HG03378 (cell line): ENCODE measurements around the gene YJEFN3.
A peak's percentile ranks its signal among the peaks of the same experiment; 100 is the strongest.

Experiments used
- ATAC-seq: cut with Tn5 transposase; IDR thresholded peaks from one replicate; pipeline ENCODE4 v1.9.1; 2021; ENCODE audit warnings: mild to moderate bottlenecking, moderate library complexity; ENCODE audit not compliant: unreplicated experiment

Gene YJEFN3

DNA sequence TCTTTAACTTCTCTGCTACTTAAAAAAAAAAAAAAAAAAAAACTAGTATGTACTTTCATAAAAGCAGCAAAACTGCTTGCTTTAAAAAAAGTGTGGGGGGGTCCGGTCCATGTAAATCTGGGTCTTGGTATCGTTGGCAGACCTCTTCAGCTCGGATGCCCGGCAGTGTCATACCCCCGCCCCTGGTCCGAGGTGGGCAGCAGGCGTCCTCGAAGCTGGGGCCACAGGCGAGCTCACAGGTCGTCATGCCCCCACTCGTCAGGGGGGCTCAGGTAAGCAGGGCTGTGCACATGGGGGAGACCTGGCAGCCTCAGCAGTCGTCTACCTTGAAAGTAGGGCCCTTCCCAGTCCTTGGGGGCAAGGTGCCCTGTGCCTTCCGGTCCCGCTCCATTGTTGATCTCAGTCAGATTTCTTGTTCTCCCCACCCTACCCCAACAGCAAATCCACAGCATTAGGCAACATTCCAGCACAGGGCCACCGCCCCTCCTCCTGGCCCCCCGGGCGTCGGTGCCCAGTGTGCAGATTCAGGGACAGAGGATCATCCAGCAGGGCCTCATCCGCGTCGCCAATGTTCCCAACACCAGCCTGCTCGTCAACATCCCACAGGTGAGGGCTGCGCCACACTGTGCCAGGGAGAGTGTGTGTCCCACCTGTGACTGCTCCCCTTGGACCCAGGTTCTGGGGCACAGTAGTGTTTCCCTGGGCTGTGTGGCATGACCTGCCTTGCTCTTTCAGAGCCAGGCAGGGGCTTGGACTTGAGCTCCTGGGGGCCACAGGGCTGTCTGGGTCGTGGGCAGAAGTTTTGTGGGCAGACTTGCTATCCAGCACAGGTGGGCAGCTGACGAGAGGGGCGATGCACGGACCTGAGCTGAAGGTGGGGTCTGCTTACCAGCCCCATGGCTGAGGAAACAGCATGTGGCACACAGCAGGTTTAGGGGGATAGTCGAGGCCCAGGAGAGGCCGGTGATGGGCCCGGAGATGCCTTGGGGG is 32.8 kb upstream of the YJEFN3 start:
- no peak for ATAC-seq

DNA sequence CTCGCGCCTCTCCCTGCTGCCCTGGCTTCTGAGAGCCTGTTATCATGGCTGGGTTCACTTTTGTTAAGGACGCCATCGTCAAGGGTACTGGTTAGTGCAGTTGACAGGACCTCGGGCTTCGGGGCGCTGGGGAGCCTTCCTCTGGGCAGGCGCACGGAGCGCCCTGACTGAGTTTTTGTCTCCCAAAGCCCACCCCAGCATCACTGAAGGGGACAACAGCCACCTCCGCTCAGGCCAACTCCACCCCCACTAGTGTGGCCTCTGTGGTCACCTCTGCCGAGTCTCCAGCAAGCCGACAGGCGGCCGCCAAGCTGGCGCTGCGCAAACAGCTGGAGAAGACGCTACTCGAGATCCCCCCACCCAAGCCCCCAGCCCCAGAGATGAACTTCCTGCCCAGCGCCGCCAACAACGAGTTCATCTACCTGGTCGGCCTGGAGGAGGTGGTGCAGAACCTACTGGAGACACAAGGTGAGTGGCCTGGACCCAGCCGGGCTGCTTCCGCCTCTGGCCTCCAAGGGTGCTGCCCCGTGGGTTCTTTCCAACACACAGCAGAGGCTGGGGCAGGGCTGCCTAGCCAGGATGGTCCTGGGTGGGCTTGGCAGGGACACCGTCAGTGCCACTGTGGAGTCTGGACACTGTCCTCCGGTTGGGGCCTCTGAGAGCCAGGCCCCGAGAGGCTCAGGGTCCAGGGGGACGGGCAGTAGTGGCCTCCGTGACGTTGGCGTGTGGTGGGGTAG is 30.3 kb upstream of the YJEFN3 start:
- no peak for ATAC-seq

DNA sequence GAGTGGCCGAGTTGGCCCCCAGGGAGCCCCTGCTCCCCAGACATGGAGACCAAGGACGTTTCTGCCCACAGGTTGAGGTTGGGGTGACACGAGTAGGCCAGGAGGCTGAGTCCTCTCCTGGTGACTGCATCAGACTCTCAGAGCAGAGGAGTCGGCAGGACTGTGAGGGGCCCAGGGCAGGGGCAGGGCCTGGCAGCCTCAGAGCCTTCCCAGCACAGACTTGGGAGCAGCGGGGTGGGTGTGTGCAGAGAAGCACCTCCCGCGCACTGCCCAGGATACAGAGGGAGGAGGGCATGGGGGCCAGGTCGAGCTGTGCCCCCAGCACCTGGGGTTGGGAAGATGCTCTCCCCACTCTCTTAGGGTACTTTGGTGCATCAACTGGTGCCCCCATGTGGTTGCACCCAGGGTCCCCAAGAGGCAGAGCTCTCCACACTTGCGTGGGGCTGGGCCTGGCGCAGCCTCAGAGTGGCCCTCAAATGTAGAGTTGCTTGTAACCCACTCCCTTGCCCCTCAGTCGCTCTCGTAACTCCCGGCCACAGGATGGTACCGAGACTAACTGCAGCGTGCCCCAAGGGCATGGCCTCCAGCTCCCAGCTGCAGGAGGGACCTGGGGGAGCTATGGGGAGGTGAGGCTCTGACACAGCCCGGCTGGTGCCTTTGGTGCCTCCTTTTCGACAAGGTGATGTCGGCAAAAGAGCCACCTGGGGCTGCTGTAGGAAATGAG is 29.3 kb upstream of the YJEFN3 start:
- no peak for ATAC-seq

DNA sequence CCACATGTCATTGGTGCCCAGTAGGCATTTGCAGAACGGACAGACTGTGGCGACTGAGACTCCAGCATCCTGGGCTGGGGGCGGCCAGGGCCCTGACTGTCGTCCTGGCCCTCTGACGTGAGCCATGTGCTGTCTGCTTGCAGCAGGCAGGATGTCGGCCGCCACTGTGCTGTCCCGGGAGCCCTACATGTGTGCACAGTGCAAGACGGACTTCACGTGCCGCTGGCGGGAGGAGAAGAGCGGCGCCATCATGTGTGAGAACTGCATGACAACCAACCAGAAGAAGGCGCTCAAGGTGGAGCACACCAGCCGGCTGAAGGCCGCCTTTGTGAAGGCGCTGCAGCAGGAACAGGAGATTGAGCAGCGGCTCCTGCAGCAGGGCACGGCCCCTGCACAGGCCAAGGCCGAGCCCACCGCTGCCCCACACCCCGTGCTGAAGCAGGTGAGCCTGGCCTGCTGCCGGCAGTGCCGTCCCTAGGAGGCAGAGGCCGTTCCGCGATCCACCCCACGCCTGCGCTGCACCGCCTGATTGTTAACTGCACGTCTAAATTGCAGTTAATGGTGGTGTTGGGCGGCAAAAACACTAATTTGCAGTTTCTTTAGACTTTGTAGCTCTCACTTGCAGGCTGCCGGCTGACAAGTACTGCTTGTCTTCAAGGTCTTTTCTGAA is 27.6 kb upstream of the YJEFN3 start:
- no peak for ATAC-seq

DNA sequence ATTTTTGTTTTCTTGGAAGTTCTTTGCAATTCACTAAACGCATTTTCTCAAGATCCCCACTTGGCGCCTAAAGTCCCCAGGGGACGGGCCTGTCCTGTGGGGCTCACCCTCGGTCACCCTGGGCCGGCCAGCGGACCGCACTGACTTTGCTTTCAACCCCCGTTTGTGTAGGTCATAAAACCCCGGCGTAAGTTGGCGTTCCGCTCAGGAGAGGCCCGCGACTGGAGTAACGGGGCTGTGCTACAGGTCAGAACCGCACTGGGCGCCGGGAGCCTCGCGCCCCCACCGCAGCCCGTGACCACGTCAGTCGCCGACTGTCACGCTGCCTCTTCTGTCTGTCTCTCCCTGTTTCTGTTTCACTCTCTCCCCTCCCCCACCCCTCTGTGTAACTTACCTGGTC is 26.9 kb upstream of the YJEFN3 start:
- ATAC-seq = no peak

DNA sequence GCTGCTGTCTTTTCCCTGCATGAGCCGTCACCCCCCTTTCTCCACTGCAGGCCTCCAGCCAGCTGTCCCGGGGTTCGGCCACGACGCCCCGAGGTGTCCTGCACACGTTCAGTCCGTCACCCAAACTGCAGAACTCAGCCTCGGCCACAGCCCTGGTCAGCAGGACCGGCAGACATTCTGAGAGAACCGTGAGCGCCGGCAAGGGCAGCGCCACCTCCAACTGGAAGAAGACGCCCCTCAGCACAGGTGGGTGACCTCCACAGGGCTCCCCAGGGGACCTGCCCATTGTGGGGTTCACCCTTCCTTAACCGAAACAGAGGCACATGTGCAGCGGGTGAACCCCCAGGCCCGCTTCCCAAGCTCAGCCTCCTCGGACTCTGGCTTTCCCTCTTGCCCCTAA is 26.4 kb upstream of the YJEFN3 start:
- ATAC-seq = no peak

DNA sequence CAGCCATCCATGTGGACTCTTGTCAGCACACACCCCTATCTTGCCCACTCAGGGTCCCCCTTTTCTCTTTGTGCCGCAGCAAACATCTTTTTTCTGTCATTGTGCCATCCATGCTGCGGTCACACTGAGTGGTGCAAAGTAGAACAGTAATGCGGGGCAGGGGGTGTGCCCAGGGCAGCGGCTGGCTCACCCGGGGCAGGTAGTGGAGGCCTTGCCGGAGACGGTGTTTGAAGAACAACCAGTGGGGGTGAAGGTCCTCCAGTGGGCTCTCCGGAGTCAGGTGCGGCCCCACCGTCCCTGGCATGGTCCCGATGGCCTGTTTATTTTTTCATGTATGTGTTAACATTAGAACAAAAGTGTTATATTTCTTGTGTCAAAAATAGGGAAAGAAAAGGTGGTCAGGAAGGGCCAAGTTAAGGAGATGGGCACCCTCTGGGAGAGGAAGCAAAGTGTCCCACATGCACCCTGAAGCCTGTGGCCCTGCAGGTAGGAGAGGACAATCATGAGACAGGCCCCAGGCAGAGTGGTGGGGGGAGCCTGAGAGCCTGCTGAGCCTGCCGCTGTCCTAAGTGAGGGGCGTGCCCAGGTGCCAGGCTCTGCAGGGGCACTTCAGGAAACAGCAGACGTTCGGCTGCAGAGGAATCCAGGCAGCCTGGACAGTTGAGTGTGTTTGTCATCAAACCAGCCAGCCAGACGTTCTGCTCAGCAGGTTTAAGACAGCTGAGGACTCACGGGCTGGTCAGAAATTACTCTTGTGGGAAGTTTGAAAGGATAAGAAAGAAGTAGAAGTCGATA is 25.7 kb upstream of the YJEFN3 start:
- no peak for ATAC-seq

DNA sequence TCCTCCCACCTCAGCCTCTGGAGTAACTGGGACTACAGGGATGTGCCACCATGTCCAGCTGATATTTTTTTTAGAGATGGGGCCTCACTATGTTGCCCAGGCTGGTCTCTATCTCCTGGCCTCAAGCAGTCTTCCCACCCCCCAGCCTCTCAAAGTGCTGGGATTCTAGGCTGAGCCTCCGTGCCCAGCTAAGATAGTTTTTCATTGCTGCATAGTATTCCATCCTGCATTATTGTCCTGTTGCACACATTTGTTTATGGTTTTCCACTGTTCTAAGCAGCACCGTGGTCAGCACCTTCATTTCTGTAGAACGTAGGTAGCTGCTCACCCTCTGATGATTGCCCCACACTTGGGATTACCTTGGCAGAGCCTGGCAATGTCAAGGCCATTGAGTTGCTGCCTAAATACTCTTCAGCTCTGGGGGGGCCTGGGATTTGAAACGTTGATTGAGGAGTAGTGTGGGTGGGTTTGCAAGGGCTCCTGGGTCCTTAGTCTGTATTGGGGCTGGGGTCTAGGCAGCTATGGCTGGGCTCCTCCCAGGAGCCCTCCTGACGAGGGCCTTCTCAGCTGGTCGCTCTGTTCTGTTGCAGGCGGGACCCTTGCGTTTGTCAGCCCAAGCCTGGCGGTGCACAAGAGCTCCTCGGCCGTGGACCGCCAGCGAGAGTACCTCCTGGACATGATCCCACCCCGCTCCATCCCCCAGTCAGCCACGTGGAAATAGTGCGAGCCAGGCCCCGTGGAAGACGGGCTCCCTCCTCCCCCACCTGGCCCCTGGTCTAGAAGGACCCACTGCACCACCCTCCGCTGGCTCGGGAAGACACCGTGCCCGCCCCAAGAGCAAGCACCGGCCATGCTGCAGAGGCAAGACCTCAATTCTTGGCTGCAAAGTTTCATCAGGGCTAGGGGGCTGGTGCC is 23.7 kb upstream of the YJEFN3 start:
- no peak for ATAC-seq

DNA sequence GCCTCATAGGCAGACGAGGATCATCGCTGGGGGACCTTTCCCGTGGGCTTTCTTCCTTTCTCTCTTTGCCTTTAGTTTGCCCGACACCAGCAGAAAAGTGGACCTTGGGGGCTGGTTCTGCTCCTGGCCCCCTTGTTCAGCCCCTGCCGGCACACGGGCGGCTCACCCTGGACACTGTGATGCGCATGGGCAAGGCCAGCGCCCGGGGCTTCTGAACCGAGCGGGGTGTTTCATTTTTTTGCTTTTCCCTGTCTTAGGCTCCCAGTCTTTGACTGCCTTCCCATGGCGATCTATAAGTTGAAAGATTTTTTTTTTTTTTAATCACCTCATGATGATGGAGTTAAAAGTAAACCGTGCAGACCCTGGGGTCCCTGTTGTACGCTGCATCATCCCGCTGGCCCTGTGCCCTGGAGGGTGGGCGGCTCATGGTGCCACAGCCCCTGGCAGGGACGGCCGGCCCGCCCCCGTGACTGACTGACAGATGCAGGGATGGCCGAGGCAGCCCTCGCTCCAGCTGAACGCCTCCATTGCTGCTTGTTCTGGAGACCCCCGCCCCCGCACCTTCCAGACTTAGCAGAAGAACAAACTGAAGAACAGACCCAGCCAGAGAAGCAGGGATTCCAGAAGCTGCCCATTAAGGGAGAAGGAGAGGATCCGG is 22.9 kb upstream of the YJEFN3 start:
- no peak for ATAC-seq

DNA sequence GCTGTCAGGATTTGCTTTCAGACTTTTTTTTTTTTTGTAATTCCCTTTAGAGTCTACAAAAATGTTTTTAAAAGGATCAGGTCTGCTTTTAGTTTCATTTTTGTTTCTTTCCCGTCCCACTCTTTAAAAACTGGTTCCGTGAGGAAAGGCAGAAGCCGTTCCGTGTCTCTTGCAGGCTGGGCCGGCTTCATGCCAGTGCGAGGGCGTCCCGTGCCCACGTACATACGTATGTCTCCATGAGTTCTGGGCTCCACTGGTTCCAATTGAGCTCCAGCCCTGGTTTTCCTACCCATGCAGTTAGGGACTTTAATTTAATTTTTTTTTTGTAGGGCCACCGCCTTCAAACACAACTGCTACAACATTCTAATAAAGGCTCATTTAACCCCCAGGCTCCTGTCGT is 22.1 kb upstream of the YJEFN3 start:
- no peak for ATAC-seq

DNA sequence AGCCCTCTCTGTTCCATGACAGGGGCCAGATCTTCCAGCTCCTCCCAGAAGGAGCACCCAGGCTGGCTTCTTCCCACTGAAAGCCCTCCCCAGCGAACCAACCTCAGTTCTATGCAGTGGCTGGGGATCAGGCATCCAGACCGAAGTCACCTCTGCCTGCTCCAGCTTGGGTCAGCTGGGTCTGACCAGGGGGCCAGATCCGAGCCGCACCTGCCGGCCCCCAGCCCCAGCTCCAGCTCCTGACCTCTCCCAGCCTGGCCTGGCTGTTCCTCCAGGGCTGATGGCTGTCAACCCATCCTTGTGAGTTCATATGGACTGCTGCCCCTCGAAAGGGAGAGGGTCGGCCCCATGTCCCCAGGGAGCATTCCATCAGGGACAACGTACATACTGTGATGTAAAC is 21.4 kb upstream of the YJEFN3 start:
- ATAC-seq = no peak

DNA sequence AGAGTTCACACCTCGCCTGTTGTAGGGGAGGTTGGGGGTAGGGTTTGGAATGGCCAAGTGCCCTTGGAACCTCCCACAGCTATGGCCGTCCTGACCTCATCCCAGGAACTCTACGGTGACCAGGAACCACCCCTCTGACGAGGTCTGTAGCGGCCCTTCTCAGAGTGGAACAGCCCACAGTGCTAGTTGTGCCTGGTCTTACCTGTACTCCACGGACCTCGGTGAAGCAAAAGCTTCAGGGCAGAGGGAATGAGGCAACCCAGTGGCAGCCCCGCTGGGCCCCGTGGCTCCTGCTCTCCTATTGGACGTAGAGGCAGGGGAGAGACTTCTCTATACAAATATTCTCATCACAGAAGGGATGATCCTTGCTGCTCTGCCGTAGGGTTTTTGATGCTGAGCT is 20.5 kb upstream of the YJEFN3 start:
- no peak for ATAC-seq

DNA sequence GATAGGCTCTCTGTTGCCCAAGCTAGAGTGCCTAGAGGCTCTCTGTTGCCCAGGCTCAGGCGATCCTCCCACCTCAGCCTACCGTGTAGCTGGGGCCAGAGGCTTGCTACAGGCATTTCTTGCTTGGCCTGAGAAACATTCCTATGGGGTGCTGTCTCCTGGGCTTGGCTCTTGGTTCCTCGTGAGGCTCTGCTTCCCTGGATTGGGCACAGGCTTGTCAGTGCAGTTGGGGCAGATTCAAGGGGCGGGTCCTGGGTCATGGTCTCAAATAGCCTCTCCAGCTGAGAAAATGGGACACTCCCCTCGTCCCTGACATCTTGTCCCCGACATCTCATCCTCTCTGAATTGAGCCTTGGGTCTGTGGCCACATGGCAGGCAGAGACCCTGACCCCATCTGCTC is 18.3 kb upstream of the YJEFN3 start:
- ATAC-seq = no peak

DNA sequence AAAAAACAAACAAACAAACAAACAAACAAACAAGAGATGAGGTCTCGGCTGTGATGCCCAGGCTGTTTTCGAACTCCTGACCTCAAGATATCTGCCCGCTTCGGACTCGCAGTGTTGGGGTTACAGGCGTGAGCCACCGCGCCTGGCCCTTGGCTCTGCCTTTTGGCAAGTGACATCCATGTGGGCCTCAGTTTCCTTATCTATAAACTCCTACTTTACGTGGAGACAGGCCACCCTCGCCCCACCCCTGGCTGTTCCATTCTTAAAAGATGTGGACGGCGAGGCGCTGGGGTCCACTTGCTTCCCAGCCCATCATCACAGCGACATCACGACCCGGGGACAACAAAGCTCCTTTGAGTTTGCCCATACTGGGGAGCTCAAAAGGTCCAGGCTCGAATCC is 15.0 kb upstream of the YJEFN3 start:
- ATAC-seq = no peak

DNA sequence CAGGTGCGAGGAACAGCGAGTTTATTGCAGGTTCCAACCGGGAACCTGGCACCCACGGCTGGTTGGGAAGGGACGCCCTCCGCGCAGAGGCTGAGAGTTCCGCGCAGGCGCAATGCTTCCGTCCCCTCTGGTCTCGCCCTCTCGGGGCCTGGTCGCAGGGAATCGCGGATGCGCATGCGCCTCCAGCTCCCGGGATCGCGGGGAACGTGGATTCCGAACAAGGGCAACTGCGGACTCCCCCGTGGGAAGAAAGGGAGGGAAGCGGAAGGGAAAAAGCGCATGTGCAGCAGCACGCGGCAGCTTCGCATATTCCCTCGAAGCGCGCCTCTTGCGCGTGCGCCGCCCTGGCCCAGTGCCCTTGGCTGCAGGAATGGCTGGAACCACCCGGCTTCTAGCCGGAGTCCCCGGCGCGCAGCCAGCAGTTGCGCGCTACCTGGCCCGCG is 14.5 kb upstream of the YJEFN3 start:
- ATAC-seq = no peak

DNA sequence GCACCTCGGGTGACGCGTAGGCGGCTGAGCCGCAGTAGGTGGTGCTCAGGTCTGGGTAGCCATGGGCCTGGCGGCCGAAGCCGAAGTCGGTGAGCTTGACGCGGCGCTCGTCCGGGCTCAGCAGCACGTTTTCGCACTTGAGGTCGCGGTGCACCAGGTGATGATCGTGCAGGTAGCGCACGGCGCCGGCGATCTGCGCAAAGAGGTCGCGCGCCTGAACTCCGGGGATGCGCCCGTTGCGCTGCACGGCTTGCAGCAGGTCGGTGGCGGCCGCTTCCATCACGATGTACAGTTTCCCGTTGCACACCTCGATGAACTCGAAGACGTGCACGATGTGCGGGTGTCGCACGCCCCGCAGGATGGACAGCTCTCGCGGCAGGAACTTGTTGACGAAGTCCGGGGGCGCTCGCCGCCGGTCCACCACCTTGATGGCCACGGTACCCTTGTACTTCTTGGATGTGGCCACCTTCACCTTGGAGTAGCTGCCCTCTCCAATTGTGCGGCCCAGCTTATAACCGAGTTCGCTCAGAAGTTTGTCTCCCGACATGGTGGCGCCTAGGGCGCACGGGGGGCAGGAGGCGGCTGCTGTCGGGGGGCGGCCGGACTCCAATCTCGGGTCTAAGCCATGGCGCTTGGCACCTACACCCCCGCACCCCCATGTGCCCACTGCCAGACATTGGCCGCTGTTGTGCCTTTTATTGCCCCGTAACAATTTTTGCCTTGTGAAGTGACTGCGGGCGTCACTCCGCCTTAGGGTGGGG is 13.7 kb upstream of the YJEFN3 start, which contains the start of gene TSSK6:
Gene TSSK6 (minus strand): TSS at position 668 of the 761 bp plus-strand sequence. CDS start 121 bp downstream, at position 547.
- ATAC-seq = no peak

DNA sequence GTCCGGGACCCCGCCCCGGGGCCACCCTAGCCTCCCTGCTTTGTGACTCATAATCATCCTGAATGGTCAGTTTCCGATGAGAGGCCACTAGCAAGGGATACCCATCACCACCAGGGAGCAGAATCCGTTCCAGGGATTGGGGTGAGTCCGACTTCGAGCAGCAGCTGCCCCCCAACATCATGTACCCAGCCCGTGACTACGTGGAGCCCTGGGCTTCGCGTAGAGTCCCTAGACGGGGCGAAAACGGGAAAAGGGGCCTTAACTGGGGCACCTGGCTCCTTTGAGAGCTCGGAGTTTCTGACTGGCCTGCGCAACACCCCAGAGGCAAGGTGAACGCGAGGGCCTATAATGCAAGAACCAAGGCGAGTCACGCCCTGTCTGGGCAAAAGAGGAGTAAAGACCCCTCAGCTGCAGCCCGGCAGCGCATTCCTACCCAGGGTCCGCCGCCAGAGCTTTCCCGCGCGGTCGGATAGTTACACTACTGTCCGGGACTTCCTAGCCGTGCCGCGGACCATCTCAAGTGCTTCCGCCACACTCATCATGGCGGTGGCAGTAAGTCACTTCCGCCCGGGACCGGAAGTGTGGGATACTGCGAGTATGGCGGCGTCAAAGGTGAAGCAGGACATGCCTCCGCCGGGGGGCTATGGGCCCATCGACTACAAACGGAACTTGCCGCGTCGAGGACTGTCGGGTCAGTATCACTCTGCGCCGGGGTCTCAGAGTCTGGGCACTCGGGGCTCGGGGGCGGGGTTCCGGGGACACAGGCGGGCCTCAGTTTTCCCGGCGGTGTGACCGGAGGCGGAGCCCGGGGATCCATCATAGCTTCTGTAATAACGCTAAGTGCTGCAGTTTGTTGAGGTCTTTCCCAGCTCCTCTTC is 12.8 kb upstream of the YJEFN3 start, which contains the start of gene NDUFA13:
Gene NDUFA13 (plus strand): TSS at position 584 of the 878 bp plus-strand sequence. CDS start 14 bp downstream, at position 598.
- ATAC-seq = peak; percentile 77
